PC-3 (cell line): Measurements from ENCODE around the gene CSNK2A2. TPM values are rescaled to one million over a fixed set of nuclear protein-coding genes. Genes with fewer than 3 reads are reported as not detected.

Experiments
- ATAC-seq: fragments of 200-7000 bp; cut with Tn5 transposase; 2 replicates; pipeline ENCODE4 v1.9.1; 2020; ENCODE audit warnings: mild to moderate bottlenecking, moderate library complexity
- BruUV-seq: library from RNA; stranded (reverse); fragments of 400-500 nt; replicated peaks from 2 replicates; lab custom pipeline; 2021; lab: Mats Ljungman, UMichigan
- CTCF ChIA-PET: fragments of 300-600 bp; sonication (Branson Sonifier 250); formaldehyde crosslinking; loops from one replicate; lab custom pipeline; 2022; ENCODE audit warnings: antibody characterized with exemption; lab: Charles Lee
- POLR2A ChIA-PET: fragments of 300-600 bp; sonication (Branson Sonifier 250); formaldehyde crosslinking; loops from one replicate; lab custom pipeline; 2022; ENCODE audit warnings: antibody characterized with exemption; ENCODE audit not compliant: unreplicated experiment; lab: Charles Lee
- DNase-seq: peaks from one replicate; pipeline ENCODE4 v3.0.0-alpha.2; 2015
- H2AFZ ChIP-seq: fragments of 300-600 bp; sonication (generic); 2 replicates; pipeline ENCODE4 v1.6.0; 2016; ENCODE audit warnings: antibody characterized with exemption, low read length
- H3F3A ChIP-seq: fragments of 300-600 bp; sonication (generic); one replicate; pipeline ENCODE4 v1.6.0; 2017; ENCODE audit warnings: antibody characterized with exemption, low read length, control low read depth, mild to moderate bottlenecking; ENCODE audit not compliant: unreplicated experiment
- H3K27ac ChIP-seq: fragments of 300-600 bp; sonication (generic); 2 replicates; pipeline ENCODE4 v1.5.1; 2016; ENCODE audit warnings: mild to moderate bottlenecking, low read length
- H3K27me3 ChIP-seq: fragments of 300-600 bp; sonication (generic); 2 replicates; pipeline ENCODE4 v1.6.1; 2016; ENCODE audit warnings: low read length, mixed read lengths
- H3K36me3 ChIP-seq: fragments of 300-600 bp; sonication (generic); 2 replicates; pipeline ENCODE4 v1.6.1; 2016; ENCODE audit warnings: low read depth, mixed run types, low read length, mixed read lengths
- H3K4me1 ChIP-seq: fragments of 300-600 bp; sonication (generic); 2 replicates; pipeline ENCODE4 v1.5.1; 2016; ENCODE audit warnings: low read length; ENCODE audit not compliant: insufficient read depth
- H3K4me2 ChIP-seq: fragments of 300-600 bp; sonication (generic); 2 replicates; pipeline ENCODE4 v1.6.0; 2016; ENCODE audit warnings: low read length
- H3K4me3 ChIP-seq: fragments of 300-600 bp; sonication (generic); 2 replicates; pipeline ENCODE4 v1.5.1; 2016; ENCODE audit warnings: mild to moderate bottlenecking, low read length, mixed read lengths
- H3K79me2 ChIP-seq: fragments of 300-600 bp; sonication (generic); 2 replicates; pipeline ENCODE4 v1.6.1; 2017; ENCODE audit warnings: low read length, mixed read lengths
- H3K9ac ChIP-seq: fragments of 300-600 bp; sonication (generic); 2 replicates; pipeline ENCODE4 v1.6.0; 2016; ENCODE audit warnings: mild to moderate bottlenecking, low read length
- H3K9me2 ChIP-seq: fragments of 300-600 bp; sonication (generic); replicated peaks from 2 replicates; pipeline ENCODE4 v1.6.1; 2016; ENCODE audit warnings: mixed run types, low read length, mixed read lengths
- H3K9me3 ChIP-seq: fragments of 300-600 bp; sonication (generic); 2 replicates; pipeline ENCODE4 v1.6.1; 2016; ENCODE audit warnings: low read length, mixed read lengths
- H4K20me1 ChIP-seq: fragments of 300-600 bp; sonication (generic); 2 replicates; pipeline ENCODE4 v1.6.1; 2016; ENCODE audit warnings: low read length, mixed read lengths
- EZH2 ChIP-seq: fragments of 300-600 bp; sonication (generic); IDR thresholded peaks from one replicate; pipeline ENCODE4 v1.6.1; 2017; ENCODE audit warnings: antibody characterized with exemption, mild to moderate bottlenecking, low read length; ENCODE audit not compliant: unreplicated experiment
- EZH2phosphoT487 ChIP-seq: fragments of 300-600 bp; sonication (generic); IDR thresholded peaks from 2 replicates; pipeline ENCODE4 v1.6.1; 2018; ENCODE audit warnings: mild to moderate bottlenecking, antibody characterized with exemption, low read length, borderline replicate concordance
- intact Hi-C: fragments of 100-400 bp; cut with micrococcal nuclease; formaldehyde crosslinking; loops from 2 replicates; pipeline ENCODE4 v1.9.0; 2023
- total RNA-seq: library from RNA; depleted of rRNA; stranded (reverse); fragments of >200 nt; gene quantifications from 2 replicates; pipeline ENCODE4 v1.2.3, GENCODE V29; 2014
- TF ChIP-seq, protein P1 (sequence below): fragments of 300-600 bp; sonication (generic); conservative IDR thresholded peaks from 2 replicates; pipeline ENCODE4 v1.5.1; 2017; ENCODE audit warnings: antibody characterized with exemption, low read depth, mild to moderate bottlenecking, low read length

The CSNK2A2 gene
- total RNA-seq, 1 experiment from 2014 or later = 14.2 TPM

- H4K20me1 ChIP-seq = no peaks in the 10 kb centered on the region
- no peaks in the 10 kb centered on the region for H3K36me3 ChIP-seq
- intact Hi-C loops = no loop called here
- H3K27me3 ChIP-seq = peaks cover 7% of the 10 kb centered on the region; the same call in 1 of the 2 replicates
- TF ChIP-seq, protein P1, sequence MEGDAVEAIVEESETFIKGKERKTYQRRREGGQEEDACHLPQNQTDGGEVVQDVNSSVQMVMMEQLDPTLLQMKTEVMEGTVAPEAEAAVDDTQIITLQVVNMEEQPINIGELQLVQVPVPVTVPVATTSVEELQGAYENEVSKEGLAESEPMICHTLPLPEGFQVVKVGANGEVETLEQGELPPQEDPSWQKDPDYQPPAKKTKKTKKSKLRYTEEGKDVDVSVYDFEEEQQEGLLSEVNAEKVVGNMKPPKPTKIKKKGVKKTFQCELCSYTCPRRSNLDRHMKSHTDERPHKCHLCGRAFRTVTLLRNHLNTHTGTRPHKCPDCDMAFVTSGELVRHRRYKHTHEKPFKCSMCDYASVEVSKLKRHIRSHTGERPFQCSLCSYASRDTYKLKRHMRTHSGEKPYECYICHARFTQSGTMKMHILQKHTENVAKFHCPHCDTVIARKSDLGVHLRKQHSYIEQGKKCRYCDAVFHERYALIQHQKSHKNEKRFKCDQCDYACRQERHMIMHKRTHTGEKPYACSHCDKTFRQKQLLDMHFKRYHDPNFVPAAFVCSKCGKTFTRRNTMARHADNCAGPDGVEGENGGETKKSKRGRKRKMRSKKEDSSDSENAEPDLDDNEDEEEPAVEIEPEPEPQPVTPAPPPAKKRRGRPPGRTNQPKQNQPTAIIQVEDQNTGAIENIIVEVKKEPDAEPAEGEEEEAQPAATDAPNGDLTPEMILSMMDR = no peak
- TF ChIP-seq EZH2phosphoT487 (no peak), EZH2 (no peak)
- H3F3A ChIP-seq = no peaks in the 10 kb centered on the region
- no TSS peak for BruUV-seq
- POLR2A ChIA-PET = no interaction called here
- H3K27ac ChIP-seq = no peak overlapping the region
- no peak for ATAC-seq
- no peak overlapping the region for H3K4me3 ChIP-seq
- DNase-seq = no peak
- CTCF ChIA-PET = no interaction called here
- H3K9me3 ChIP-seq = no peaks in the 10 kb centered on the region
- no peak overlapping the region for H2AFZ ChIP-seq
- H3K9ac ChIP-seq = no peak overlapping the region
- no peak overlapping the region for H3K4me2 ChIP-seq
- H3K9me2 ChIP-seq = no peaks in the 10 kb centered on the region
- H3K4me1 ChIP-seq = no peaks in the 10 kb centered on the region
- no peaks in the 10 kb centered on the region for H3K79me2 ChIP-seq
These were observed 37.1 kb upstream of the CSNK2A2 start for GRCh38 chr16:58234831-58235595.

DNA sequence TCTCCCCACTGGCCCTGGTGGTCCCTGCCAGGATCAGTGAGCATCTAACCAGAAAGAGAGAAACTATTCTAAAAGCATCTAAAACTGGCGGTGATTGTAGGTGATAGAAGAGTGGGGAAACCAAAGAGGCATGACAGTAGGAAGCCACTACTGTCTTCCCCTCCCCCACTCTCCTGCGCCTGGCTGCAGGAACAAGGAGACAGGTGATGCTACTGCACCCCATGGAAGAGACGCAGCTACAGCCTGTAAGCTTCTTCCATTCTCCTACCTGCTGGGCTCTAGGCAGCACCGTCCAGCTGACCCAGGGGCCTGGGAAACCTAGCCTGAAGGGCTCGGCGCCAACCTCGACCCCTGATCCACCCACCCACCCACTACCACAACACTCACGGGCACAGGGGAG, 32.4 kb upstream of the CSNK2A2 start:
- TF ChIP-seq EZH2 (no peak), EZH2phosphoT487 (no peak)
- TF ChIP-seq, protein P1 = no peak
- H2AFZ ChIP-seq = no peak overlapping the region
- no peaks in the 10 kb centered on the region for H4K20me1 ChIP-seq
- H3K9ac ChIP-seq = no peak overlapping the region
- no peak overlapping the region for H3K27ac ChIP-seq
- no peaks in the 10 kb centered on the region for H3K79me2 ChIP-seq
- H3K9me3 ChIP-seq = no peaks in the 10 kb centered on the region
- ChIA-PET POLR2A (no interaction called here), CTCF (no interaction called here)
- no peak overlapping the region for H3K4me3 ChIP-seq
- H3K27me3 ChIP-seq = no peaks in the 10 kb centered on the region
- ATAC-seq (no peak), DNase-seq (no peak)
- H3K9me2 ChIP-seq = no peaks in the 10 kb centered on the region
- BruUV-seq = no TSS peak
- intact Hi-C loops = no loop called here
- no peaks in the 10 kb centered on the region for H3K36me3 ChIP-seq
- H3K4me1 ChIP-seq = no peaks in the 10 kb centered on the region
- no peaks in the 10 kb centered on the region for H3F3A ChIP-seq
- no peak overlapping the region for H3K4me2 ChIP-seq

GRCh38 chr16:58226790-58227189, 28.9 kb upstream of the CSNK2A2 start:
- DNase-seq (no peak), ATAC-seq (no peak)
- no peaks in the 10 kb centered on the region for H4K20me1 ChIP-seq
- no peak overlapping the region for H3K4me2 ChIP-seq
- H3K27ac ChIP-seq = no peak overlapping the region
- no peaks in the 10 kb centered on the region for H3K36me3 ChIP-seq
- no peak overlapping the region for H3K9ac ChIP-seq
- no peaks in the 10 kb centered on the region for H3K27me3 ChIP-seq
- no peak overlapping the region for H2AFZ ChIP-seq
- no peaks in the 10 kb centered on the region for H3K79me2 ChIP-seq
- intact Hi-C loops = no loop called here
- POLR2A ChIA-PET = no interaction called here
- no peak overlapping the region for H3K4me3 ChIP-seq
- H3K4me1 ChIP-seq = no peaks in the 10 kb centered on the region; the same call in 1 of the 2 replicates
- no peak for TF ChIP-seq EZH2
- TF ChIP-seq, protein P1 = no peak
- TF ChIP-seq EZH2phosphoT487 = no peak
- no peaks in the 10 kb centered on the region for H3K9me3 ChIP-seq
- no peaks in the 10 kb centered on the region for H3F3A ChIP-seq
- BruUV-seq = no TSS peak
- CTCF ChIA-PET = no interaction called here
- no peaks in the 10 kb centered on the region for H3K9me2 ChIP-seq
